Erythroblast (primary cell): ENCODE results near the gene CAV1.

Experiments
- GATA1 ChIP-seq: IDR thresholded peaks from 2 replicates; pipeline ENCODE4 v1.6.1; 2011; ENCODE audit warnings: low read depth, mild to moderate bottlenecking, control low read depth, low read length, moderate library complexity
- POLR2A ChIP-seq: IDR thresholded peaks from 2 replicates; pipeline ENCODE4 v1.6.1; 2011; ENCODE audit warnings: mild to moderate bottlenecking, low read length

- TF ChIP-seq POLR2A, result no peak
- no peak for TF ChIP-seq GATA1
Observed at GRCh38 chr7:116515584-116515983, 9.3 kb upstream of the CAV1 start.
